Right renal pelvis (tissue), 4 donors: ENCODE results near the gene EPB41L3. TPM values are rescaled to one million over a fixed set of nuclear protein-coding genes. Genes with fewer than 3 reads are reported as not detected.
A peak's percentile ranks its signal among the peaks of the same experiment; 100 is the strongest.

Experiments used
- DNase-seq, 4 donors: peaks; one replicate each; pipeline ENCODE4 v3.0.0-alpha.2; 2013; ENCODE audit warnings: low read depth in 4 of 4, low spot score in 3 of 4, missing footprints in 1 of 4
- polyA plus RNA-seq, 4 donors: library from polyadenylated mRNA; unstranded; fragments of 120-200 nt; gene quantifications; one replicate each; pipeline ENCODE4 v1.2.1, GENCODE V29; 2013; ENCODE audit not compliant: insufficient read length in 4 of 4

EPB41L3 gene
- polyA plus RNA-seq, 4 donors, result 58.4 to 63.6 (median 60.0) TPM

- DNase-seq, result no peak
Measured at GRCh38 chr18:5456577-5457461, 87.0 kb downstream of the EPB41L3 start.

GRCh38 chr18:5455674-5456073 lies 88.1 kb downstream of the EPB41L3 start:
- DNase-seq, result no peak

- DNase-seq, result no peak
Measured at GRCh38 chr18:5452943-5453443, 90.8 kb downstream of the EPB41L3 start.

- no peak for DNase-seq
Measured at GRCh38 chr18:5451871-5452270, 91.9 kb downstream of the EPB41L3 start.

- DNase-seq, result no peak
Measured at GRCh38 chr18:5451150-5451549, 92.6 kb downstream of the EPB41L3 start.

- no peak for DNase-seq
Measured at GRCh38 chr18:5449858-5450509, 93.8 kb downstream of the EPB41L3 start.

- DNase-seq, result no peak
Measured at GRCh38 chr18:5447442-5447841, 96.4 kb downstream of the EPB41L3 start.

GRCh38 chr18:5444847-5445246 lies 99.0 kb downstream of the EPB41L3 start:
- DNase-seq, result no peak

- no peak for DNase-seq
Measured at GRCh38 chr18:5444269-5444668, 99.5 kb downstream of the EPB41L3 start.

- no peak for DNase-seq
Measured at GRCh38 chr18:5439986-5440696, 103.7 kb downstream of the EPB41L3 start.

GRCh38 chr18:5434425-5434824 lies 109.4 kb downstream of the EPB41L3 start:
- no peak for DNase-seq

GRCh38 chr18:5431836-5432575 lies 111.8 kb downstream of the EPB41L3 start:
- DNase-seq, result no peak

GRCh38 chr18:5430131-5430530 lies 113.7 kb downstream of the EPB41L3 start:
- no peak for DNase-seq

GRCh38 chr18:5429681-5430080 lies 114.1 kb downstream of the EPB41L3 start:
- DNase-seq, result peak in 1 of 4 donors; percentile 27

GRCh38 chr18:5425721-5426120 lies 118.1 kb downstream of the EPB41L3 start:
- DNase-seq, result no peak

GRCh38 chr18:5424903-5425664 lies 118.7 kb downstream of the EPB41L3 start:
- no peak for DNase-seq

GRCh38 chr18:5422626-5423025 lies 121.2 kb downstream of the EPB41L3 start:
- DNase-seq, result no peak

- no peak for DNase-seq
Measured at GRCh38 chr18:5421981-5422380, 121.8 kb downstream of the EPB41L3 start.

GRCh38 chr18:5420906-5421305 lies 122.9 kb downstream of the EPB41L3 start:
- no peak for DNase-seq

GRCh38 chr18:5419601-5420000 lies 124.2 kb downstream of the EPB41L3 start:
- no peak for DNase-seq
